ENCODE measurements around the gene PRDM16.

PRDM16 gene

DNA sequence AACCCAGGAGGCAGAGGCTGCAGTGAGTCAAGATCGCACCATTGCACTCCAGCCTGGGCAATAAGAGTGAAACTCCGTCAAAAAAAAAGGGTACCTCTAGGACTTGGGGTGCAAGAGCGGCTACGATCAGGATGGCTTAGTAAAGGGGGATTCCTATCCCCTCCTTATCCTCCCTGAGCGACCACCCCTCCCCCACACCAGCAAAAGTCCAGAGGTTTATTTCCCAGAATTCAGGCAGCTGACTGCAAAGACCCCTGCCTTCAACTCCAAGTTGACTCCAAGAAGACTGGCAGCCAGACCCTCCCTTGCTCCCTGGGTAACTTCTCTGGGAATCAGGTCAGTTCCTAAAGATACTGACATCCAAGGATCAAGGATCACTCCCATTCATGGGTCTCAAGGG lies 12.4 kb upstream of the PRDM16 start:
- DNase-seq, result no peak

DNA sequence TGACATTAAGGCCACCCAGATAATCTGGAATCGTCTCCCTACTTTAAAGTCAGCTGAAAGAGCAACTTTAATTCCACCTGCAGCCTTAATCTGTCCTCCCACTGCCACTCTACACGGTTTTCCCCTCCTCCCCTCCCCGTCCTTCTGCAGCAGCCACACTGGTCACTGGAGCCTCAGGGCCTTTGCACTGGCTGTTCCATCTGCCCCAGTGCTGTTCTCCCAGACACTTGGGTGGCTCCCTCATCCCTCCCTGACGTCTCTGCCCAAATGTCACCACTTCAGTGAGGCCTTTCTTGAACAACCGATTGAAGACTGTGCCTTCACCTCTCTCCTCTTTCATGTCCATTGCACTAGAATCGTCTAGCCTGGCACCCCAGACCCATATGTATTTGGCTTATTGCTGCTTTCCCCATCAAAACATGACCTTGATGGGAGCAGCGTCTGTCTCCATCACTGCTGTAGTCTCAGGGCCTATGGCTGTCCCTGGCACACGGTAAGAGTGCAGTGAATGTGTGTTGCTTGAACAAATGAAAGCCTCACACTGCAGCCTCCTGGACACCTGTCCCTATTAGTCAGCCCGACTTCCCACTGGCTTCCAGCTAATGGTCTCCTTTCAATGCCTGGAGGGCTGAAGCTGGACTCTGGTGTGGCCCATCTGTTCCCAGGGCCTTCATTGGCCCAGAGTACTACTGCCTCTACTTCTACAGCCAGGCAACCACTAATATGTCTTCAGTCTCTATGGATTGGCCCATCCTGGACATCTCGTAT lies 10.6 kb upstream of the PRDM16 start:
- no peak for DNase-seq

DNA sequence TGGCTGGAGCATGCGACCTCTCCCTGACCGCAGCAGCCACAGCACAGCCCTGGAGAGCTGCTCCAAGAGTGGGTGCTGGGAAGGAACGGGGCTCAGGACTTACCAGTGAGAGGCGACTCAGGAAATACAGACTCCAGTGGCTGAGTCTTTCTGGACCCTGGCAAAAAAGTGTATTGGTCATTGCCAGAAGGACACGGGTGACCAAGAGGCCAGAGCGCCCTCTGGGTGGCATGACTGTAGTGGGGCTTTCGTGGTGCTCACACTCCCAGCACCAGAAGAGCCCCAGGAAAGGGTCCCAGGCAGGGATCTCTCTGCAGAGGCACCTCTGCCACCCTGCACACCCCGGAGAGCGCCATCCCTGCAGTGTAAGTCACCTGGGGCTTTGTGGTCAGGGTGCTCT lies 8.9 kb upstream of the PRDM16 start:
- no peak for DNase-seq

DNA sequence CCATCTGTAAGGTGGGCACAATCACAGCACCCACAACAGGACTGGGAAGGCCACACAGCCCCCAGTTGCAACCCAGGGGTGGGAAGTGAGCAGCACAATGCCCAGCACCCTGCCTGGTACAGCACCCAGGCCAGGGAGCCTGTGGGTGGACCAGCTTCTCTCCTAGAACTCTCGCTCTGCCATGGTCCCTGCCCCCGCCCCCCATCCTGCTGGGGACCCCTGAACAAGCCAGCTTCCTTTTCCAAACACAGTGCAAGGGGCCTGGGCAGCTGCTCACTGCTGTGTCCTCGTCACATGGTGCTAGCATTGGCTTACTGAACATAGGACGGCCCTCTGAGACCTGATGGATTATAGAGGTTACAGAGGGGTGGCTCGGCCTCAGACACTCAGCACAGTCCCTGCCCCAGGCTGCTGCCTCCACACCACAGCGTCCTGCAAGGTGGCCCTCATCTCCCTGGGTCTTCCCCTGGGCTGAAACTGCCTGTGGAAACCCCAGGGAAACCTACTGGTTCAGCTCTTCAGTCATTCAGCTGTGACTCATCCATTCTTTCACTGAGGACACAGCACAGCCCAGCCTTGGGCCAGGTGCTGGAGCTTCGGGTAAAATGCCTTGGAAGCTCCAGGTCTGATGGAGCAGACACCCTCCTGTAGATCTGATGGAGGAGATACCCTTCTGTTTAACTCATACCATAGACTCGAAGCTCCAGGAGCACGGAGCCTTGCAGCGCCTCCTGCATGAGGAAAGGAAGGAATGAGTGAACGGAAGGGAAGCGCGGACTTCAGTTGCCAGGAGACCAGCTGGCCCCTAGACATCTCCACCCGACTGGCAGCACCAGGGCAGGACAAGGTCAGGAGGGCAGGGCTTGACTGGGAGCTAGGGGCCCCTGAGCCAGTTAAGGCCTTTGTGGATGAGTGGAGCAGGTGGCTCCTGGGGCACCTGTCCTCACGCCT lies 8.1 kb upstream of the PRDM16 start:
- no peak for DNase-seq

DNA sequence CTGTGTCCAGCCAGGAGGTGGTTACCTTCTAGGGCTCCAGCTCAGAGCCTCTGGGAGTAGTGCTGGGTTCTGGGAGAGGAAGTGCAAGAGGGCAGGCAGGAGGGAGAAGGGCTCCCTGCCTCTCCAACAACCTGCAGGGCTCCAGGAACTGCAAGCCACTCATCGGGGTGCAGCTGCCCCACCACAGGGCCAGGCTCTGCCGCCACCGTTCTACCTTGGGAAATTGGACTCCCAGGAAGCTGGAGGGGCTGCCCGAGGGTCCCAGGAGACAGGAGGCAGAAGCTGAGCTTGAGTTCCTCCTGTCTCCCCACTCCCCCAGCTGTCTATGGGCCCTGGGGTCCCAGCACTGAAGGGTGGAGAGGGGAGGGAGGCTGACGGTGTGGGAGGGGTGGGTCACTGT lies 7.4 kb upstream of the PRDM16 start:
- DNase-seq, result no peak

DNA sequence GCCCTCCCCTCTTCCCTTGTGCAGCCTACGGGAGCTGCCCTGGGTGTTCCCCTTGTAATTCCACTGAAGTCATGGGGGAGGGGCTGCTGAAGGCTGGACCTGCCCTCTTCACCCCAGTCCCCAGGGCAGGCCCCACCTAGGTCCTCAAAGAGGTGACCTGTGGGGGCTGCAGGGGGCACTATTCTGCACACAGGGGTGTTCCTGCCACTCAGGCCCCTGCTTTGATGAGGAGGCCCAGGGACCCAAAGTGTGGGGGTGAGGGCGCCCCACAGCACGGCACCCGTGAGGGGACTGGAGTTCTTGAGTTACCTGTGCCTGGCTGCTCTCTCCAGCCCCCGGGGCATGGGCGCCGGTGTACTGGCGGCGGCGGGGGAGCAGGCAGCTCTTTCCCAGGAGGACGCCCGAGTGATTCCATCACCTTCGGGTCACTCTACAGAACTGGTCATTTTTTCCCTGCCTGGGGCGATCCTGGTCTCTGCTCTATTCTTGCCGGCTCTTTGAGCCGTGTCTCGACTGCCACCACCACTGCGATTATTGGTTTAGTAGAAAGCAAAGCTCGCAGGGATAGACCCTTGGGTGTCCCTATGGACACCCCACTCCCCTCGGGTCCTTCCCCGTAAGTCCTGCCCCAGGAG lies 6.9 kb upstream of the PRDM16 start:
- no peak for DNase-seq

DNA sequence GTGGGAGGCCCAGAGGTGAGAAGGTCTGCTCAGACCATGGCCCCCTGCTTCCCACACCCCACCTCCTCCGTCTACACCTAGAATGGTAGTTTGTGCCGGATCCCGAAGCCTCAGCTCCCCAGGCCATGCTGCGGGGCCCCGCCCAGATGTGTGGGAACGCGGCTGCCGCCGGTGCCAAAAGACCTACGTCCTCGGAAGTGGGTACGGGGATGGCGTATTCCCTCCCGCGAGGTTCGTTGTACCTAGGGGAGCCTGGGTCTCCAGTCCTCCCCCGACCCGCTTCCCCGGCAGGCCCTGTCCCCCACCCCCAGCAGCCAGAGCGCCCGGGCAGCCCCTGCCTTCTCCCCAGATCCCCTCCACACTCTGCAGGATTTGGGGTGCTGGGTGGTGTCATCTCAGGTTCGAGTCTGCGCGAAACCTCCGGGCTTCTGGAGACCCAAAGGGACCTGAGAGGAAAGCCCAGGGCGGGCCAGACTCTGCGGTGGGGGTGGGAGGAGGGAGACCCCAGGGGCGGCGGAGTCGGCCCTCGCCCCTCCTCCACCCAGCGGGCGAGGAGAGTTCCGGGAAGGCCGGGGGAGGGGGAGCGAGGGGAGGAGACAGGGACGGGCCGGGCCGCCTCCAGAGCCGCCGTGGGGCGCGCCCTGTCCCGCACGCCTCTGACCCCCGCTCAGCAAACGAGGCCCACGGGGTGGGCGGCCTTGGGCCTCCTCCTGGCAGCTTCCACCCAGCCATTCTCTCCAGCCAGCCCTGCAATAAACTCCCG lies 6.2 kb upstream of the PRDM16 start:
- DNase-seq, result no peak

DNA sequence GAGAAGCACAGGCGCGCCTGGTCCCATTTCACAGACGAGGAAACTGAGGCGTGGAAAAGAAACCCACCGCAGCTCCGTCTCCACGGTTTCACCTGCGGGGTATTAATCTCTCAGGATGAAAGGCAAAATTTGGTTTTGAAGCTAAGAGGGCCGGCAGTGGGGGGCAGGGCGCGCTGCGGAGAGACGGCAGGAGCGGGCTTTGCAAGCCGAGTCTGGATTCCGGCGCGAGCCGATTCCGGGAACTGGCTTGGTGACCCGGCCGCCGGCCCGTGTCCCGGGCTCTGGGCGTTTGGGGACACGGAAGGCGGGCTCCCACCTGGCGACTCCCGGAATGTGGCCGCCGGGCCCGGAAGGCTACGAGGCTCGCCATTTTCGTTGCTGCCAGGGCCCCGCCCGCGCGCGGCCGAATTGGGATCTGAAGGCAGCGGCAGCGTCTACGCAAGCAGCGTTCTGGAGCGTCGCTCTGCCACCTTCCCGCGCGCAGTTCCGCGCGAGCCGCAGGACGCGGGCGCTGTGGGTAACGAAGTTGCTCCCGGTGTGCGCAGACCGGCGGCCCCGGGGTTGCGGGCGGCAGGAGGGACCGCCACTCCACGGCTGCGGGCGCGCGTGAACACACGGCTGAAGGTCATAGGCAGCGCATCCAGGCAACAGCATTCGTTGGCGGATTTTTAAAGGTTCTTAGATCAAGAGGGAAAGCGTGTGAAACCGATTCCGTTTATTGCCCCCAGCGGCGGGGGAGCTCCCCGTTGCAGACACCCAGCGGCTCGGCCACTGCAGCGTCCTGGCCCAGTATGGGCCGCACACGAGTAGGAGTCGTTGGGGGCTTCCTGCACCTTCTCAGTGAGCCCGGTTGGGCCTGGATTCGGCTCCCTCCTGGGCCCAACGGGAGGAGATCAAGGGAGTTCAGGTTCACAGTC lies 5.4 kb upstream of the PRDM16 start:
- no peak for DNase-seq

DNA sequence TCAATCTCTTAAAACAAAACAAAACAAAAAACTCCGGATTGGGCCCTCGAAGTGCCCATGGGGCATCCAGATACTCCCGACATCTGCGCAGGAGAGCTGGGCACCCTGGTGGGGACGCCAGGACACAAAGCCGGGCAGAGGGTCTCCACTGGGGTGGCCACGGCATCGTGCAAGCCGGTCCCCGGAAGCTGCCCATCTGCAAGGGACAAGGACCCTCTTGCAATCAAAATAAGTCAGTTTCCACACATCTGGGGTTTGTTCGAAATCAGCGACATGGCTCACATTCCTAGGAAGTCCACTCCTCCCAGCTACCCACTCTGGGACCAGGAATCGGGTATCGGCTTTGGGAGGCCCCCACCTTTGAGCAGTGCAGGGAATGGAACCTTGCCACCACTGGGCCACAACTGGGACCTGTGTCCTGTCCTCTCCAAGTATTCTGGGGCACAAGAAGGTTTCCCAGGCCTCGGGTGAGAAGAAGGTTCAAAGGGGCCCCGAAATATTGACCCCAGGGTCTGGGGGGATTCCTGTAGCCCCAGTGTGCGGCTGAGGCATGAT lies 4.6 kb upstream of the PRDM16 start:
- DNase-seq, result no peak

DNA sequence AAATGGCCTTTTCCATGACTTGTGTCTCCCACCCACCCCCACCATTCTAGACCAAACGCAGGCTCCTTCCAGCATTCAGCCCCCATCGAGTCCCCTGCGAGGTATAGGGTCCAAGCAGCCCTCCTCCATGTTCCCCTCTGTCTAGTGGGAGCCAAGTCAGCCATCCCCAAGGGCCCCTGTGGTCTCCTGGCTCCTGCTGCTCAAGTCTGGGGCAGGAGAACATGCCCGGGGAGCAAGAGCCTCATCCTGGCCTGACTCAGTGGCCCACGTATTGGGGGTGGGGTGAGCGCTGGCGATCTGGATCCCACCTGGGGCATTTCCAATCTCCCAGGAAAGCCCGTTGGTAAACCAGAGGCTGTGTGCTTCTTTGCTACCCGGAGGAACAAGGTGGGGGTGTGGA lies 4.1 kb upstream of the PRDM16 start:
- no peak for DNase-seq

DNA sequence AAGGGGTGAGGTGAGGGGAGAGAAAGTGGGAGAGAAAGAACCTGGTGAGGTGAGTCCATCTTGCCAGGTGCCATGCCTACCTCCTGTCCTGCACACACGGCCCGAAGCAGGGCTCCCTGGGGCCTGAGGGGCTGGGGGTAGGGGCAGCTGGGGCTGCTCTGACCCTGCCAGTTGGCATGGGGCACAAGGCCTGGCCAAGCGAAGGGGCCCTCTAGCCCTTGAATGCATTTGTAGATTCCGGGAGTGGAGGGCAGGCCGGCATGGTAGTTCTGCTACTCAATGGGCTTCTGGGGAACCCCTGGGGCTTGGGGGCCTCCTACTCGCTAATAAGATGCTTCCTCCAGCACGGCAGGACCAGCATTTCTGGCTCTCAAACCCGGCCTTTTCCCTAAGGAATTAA lies 3.6 kb upstream of the PRDM16 start:
- DNase-seq, result no peak

DNA sequence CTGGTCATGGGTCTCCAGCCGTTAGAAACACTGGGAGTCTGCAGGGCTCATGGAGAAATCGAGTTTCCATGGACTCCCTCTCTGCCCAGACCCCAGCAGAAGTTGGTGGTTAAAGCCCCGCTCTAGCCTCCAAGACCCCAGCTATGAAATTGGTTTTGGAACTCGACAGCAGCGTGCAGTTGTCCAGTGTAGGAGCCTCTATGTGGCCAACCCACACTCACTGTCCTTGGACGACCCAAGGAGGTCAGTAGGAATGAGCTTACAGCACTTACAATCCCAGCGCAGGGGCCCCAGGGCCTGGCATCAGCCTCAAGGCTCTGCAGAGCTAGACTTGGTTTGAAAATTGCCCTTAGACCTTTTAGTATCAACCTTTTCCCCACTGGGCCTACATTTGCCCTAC lies 3.2 kb upstream of the PRDM16 start:
- no peak for DNase-seq

DNA sequence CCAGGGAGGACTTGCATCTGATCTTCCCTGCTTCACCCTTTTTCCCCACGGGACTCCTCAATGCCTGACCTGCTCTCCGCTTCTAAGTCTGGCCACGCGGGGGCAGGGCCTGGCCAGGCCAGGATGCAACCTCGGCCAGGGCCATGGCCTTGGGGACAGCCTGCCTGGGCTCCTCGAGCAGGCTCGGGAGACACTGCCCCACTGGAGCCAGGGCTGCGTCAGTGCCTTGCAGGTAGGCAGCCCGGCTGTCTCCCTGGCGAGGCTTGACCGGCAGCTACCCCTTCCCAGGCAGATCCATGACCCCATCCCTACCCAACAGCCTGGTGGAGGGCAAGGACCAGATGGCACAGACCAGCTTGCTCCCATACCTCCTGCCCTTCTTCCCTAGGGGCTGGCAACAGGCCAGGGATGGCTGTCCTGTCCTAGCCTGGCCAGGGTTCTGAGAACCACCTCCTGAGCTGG lies 2.7 kb upstream of the PRDM16 start:
- no peak for DNase-seq

DNA sequence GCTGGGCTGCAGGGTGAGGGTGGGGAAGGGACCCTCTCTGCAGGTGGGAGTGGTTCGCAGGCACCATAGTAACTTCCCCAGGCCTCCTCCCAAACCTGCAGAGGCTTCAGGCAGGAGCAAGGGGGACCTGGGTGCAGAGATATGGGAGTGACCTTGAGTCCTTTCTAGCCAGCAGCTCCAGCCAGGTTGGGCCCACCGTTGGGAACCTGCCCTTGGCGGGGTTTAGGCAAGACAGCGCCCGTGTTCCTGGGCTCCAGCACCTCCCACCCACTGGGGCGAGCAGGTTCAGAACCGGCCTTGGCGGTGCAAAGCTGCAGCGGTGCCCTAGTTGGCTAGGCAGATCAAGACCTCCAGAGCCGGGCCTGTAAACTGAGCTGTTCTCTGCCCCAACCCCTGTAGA lies 2.2 kb upstream of the PRDM16 start:
- DNase-seq, result no peak

DNA sequence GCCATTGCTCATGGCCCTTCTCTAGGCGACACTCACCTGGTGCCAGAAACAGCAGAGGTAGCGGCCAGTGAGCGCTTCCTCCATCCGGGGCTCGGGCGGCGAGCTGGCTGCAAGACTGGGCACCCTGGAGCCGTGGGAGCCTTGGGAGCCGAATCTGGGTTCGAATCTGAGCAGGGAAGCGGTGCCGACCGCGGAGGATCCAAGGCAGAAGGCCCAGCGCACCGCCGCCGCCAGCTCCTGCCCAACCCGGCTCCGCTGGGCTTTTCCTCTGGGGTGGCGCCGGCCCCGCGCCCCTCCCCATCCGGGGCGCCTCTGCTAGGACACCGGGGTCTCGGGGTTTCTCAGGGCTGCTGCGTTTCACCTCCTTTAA lies 1.7 kb upstream of the PRDM16 start:
- no peak for DNase-seq

DNA sequence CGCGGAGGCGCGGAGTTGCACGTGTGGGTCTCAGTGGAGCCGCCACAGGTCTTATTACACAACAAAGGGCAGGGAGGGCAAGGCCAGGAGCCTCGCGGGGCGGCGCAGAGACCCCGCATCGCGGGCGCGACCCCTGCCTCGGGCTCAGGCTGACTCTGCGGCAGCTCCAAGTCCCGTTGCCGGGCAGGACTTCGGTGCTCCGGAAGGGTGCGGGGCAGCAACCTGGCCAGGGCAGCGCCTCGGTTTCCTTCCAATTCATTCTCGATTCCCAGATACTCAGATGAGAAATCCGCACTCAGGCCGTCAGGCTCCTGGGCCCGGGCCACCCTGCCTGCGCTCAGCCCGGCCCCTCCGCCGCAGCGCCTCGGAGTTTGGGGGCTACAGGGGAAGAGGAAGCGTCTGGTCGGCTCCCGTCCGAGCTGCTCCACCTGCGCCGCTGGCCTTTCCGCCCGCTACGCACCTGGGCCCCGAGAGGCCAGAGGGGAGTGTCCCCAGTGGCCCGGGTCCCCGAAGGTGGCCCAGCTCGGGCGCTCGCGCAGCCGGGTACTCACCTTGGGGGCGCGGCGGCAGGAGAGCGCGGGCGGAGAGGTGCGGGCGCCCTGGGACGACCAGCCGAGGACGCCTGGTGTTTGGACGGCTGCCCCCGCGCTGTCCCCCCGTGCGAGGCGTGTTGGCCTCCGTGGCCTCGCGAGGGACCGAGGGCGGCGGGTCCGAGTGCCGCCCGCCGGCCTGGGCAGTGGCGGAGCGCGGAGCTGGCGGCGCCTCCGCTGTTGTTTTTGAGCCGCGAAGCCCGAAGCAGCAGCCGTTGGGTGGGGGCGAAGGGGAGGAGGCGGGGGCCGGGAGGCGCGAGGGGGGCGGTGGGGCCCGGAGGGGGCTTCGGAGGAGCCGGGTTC lies 1.1 kb upstream of the PRDM16 start:
- no peak for DNase-seq

DNA sequence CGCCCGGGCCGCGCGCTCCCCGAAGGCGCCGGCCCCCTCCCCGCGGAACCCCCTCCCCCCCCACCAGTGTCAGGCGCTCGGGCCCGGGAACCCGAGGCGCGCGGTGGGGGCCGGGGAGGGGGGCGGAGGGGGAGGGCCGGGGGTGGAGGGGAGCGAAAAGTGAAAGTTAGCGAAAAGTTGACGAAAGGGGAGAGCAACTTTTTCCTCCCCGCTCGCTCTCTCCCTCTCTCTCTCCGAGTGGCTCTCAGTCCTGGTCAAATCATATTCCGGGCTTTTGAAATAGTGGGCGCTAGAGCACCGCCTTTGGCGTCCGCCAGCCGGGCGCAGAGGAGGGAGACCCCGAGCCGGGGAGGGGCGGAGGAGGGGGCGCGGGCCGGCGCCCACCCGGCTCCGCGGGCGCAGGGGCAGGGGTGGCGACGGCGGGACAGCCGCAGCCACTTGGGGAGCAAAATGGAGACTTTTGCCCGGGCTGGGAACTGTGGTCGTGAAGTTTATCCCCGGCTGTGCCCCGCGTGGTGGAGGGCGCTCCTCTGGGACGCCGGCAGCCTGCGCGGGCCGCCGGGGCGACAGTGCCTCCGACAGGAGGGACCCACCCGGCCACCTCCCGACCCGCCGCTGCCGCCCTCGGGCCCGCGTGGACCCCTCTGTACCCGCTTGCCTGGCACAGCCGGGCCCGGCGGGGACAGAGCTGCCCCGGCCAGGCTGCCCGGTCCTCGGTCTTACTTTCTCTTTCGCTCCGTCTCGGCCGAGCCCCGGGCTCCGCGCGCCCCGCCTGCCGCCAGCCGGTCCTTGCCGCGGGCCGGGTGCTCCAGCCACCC lies 697 bp downstream of the PRDM16 start:
- DNase-seq, result no peak

DNA sequence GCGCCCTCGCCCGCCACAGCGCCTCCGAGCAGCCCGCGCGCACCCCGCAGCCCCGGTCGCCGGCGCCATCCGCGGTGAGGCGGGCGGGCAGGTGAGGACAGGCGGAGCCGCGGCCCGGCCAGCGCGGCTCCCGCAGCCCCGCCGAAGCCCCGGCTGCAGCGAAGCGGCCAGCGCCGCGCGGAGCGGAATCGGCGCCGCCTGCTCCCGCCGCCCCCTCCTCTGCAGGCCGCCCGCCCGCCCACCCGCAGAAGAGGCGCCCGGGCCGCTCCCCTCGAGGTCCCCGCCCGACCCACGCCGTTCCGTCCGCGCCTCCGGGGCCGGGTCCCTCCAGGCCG lies 1.3 kb downstream of the PRDM16 start:
- DNase-seq, result no peak
